Activated CD4-positive, alpha-beta memory T cell treated with anti-CD3 and anti-CD28 coated beads for 36 hours (primary cell): ENCODE data around the gene RNASE11. TPM values are rescaled to one million over a fixed set of nuclear protein-coding genes. Genes with fewer than 3 reads are reported as not detected.
"Not testable (repeated sequence)": the region's sequence is repeated elsewhere in the genome, so short reads cannot be mapped to it uniquely, and the experiment has no call there.

Source experiments
- CTCF ChIA-PET: fragments of 350-600 bp; sonication (Branson Sonifier 250); formaldehyde crosslinking; loops from one replicate; lab custom pipeline; 2021; ENCODE audit warnings: antibody characterized with exemption, inconsistent platforms; lab: Charles Lee
- POLR2A ChIA-PET: fragments of 350-600 bp; sonication (Branson Sonifier 250); formaldehyde crosslinking; loops from one replicate; lab custom pipeline; 2021; ENCODE audit warnings: antibody characterized with exemption; lab: Charles Lee
- DNase-seq: peaks from one replicate; pipeline ENCODE4 v3.0.0-alpha.2; 2020
- H3K27ac Mint-ChIP-seq: one replicate; pipeline ENCODE4 v1.8.0; 2021; ENCODE audit warnings: mixed read lengths
- H3K27me3 Mint-ChIP-seq: one replicate; pipeline ENCODE4 v1.8.0; 2021; ENCODE audit warnings: mixed read lengths
- H3K36me3 Mint-ChIP-seq: one replicate; pipeline ENCODE4 v1.8.0; 2021; ENCODE audit warnings: mixed read lengths
- H3K4me1 Mint-ChIP-seq: one replicate; pipeline ENCODE4 v1.8.0; 2021; ENCODE audit warnings: low read depth, mixed read lengths
- H3K4me3 Mint-ChIP-seq: one replicate; pipeline ENCODE4 v1.8.0; 2021; ENCODE audit warnings: mild to moderate bottlenecking, mixed read lengths
- H3K9me3 Mint-ChIP-seq: one replicate; pipeline ENCODE4 v1.8.0; 2021; ENCODE audit warnings: mixed read lengths
- intact Hi-C: fragments of 100-400 bp; cut with micrococcal nuclease; formaldehyde crosslinking; loops from one replicate; pipeline ENCODE4 v1.15.1; 2023
- total RNA-seq, 2 experiments: library from RNA; stranded (reverse); gene quantifications; one replicate each; pipeline ENCODE4 v1.2.3, GENCODE V29; 2021

RNASE11 gene
- total RNA-seq, 2 experiments from 2014 or later: not detected

GRCh38 chr14:20603813-20604690 is 16.3 kb upstream of the RNASE11 start:
- H3K4me3 Mint-ChIP-seq: no peak overlapping the region
- POLR2A ChIA-PET: no interaction called here

DNA sequence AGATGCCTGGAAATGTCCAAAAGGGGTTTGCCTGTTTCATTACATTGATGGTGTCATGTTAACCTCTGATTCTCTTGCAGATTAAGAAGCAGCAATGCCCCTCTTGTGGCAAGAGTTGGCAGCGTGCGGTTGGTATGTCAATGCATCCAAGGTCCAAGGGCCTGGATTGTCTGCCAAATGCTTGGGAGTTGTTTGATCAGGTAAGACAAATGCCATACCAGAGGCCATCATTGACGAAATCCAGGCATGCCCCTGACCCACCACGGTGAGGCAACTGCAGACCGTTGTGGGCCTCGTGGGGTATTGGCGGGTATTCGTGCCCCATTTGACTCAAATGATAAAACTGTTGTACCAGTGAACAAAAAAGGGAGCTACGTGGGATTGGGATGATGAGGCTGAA is 14.8 kb upstream of the RNASE11 start:
- Mint-ChIP-seq H3K4me1 (peaks cover 3% of the 10 kb centered on the region), H3K27ac (no peak overlapping the region), H3K36me3 (no peaks in the 10 kb centered on the region), H3K4me3 (no peak overlapping the region), H3K9me3 (no peaks in the 10 kb centered on the region), H3K27me3 (no peaks in the 10 kb centered on the region)
- no peak for DNase-seq
- ChIA-PET CTCF (no interaction called here), POLR2A (no interaction called here)
- intact Hi-C loops: no loop called here

More at GRCh38 chr14:20603813-20604690, 16.3 kb upstream of the RNASE11 start:
- intact Hi-C loops: no loop called here
- Mint-ChIP-seq H3K36me3 (no peaks in the 10 kb centered on the region), H3K9me3 (no peaks in the 10 kb centered on the region), H3K27ac (no peak overlapping the region), H3K4me1 (peaks cover 8% of the 10 kb centered on the region), H3K27me3 (no peaks in the 10 kb centered on the region)
- DNase-seq: no peak
- CTCF ChIA-PET: no interaction called here

DNA sequence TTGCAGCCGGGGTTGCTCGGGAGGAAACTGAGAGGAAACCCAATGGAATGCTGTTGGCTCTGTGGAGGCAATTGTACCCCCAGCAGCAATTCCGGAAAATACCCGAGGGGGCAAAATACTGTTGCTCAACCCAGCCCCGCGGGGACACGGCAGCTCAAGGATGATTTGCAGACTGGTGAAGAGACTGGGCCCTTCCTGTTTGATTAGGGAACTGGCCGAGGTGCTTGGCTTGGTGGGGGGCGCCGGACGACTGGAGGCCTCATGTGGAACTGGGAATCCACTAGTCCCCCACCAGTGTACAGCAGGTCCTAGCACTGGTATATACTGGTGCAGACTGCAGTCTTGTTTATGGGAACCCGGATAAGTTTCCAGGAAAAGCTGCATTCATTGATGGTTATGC is 13.7 kb upstream of the RNASE11 start:
- no peaks in the 10 kb centered on the region for H3K4me1 Mint-ChIP-seq
- no peaks in the 10 kb centered on the region for H3K36me3 Mint-ChIP-seq
- no peaks in the 10 kb centered on the region for H3K9me3 Mint-ChIP-seq
- ChIA-PET CTCF (no interaction called here), POLR2A (no interaction called here)
- intact Hi-C loops: no loop called here
- no peak overlapping the region for H3K27ac Mint-ChIP-seq
- no peaks in the 10 kb centered on the region for H3K27me3 Mint-ChIP-seq
- H3K4me3 Mint-ChIP-seq: no peak overlapping the region
- no peak for DNase-seq

- ChIA-PET POLR2A (no interaction called here), CTCF (interaction anchor here (0.6 to 0.9 kb wide), 3 partner anchors 12 to 99 kb away, joined by 3 read pairs; no protein-coding TSS in a partner anchor)
- no peak overlapping the region for H3K4me3 Mint-ChIP-seq
- H3K27me3 Mint-ChIP-seq: peaks cover 2% of the 10 kb centered on the region
- intact Hi-C loops: no loop called here
- no peaks in the 10 kb centered on the region for H3K9me3 Mint-ChIP-seq
- DNase-seq: no peak
- H3K36me3 Mint-ChIP-seq: no peaks in the 10 kb centered on the region
- H3K27ac Mint-ChIP-seq: no peak overlapping the region
- H3K4me1 Mint-ChIP-seq: no peaks in the 10 kb centered on the region
These were observed 9.3 kb upstream of the RNASE11 start for GRCh38 chr14:20597108-20597507.

DNA sequence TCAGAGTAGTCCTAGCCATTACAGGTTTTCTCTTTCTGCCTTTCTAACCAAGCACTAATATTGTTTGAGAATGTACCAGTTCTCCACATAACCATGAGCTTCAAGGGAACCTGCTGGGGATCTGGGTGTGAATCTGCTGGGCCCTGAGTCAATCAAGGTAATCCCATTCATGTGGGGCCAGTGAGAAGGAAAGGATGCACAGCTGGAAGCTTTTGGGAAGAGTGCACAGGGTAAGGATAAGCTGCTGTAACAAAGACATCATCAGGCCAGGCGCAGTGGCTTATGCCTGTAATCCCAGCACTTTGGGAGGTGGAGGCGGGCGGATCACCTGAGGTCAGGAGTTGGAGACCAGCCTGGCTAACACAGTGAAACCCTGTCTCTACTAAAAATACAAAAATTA is 7.9 kb upstream of the RNASE11 start:
- DNase-seq, H3K9me3 Mint-ChIP-seq, H3K27ac Mint-ChIP-seq, intact Hi-C loops, POLR2A ChIA-PET, H3K27me3 Mint-ChIP-seq, H3K4me3 Mint-ChIP-seq, H3K4me1 Mint-ChIP-seq, H3K36me3 Mint-ChIP-seq, CTCF ChIA-PET: not testable (repeated sequence)

GRCh38 chr14:20592574-20592973 is 4.8 kb upstream of the RNASE11 start:
- no peak overlapping the region for H3K27ac Mint-ChIP-seq
- no peak overlapping the region for H3K4me3 Mint-ChIP-seq
- H3K36me3 Mint-ChIP-seq: no peaks in the 10 kb centered on the region
- H3K4me1 Mint-ChIP-seq: no peaks in the 10 kb centered on the region
- CTCF ChIA-PET: interaction anchor here (0.7 kb wide), 1 partner anchor 10 kb away, joined by 3 read pairs; no protein-coding TSS in a partner anchor
- intact Hi-C loops: no loop called here
- H3K9me3 Mint-ChIP-seq: no peaks in the 10 kb centered on the region
- peaks cover 3% of the 10 kb centered on the region for H3K27me3 Mint-ChIP-seq
- no peak for DNase-seq
- POLR2A ChIA-PET: no interaction called here

DNA sequence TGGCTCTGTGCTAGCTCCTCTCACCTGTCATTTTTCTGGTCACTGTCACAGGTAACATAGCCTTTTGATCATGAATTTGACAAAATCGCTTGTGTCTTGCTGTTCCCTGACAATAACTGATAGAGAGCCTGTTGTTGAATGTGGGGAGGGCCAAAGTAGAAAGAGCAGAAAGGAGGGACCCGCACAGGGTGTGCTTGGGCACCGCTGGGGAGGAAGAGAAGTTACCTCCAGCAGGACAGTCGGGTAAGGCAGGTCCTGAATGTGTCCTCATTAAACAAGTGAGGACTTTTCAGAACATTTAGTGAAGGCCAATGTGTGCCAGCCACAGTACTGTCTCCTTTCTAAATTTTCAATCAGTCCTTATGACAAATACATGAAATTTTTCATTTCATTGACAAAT is 3.4 kb upstream of the RNASE11 start, which contains the start of gene RNASE12:
TSS of gene RNASE12 (minus strand) at position 142 of the 400 bp plus-strand sequence. CDS start 653 bp downstream, outside the sequence.
- H3K36me3 Mint-ChIP-seq: no peaks in the 10 kb centered on the region
- H3K9me3 Mint-ChIP-seq: no peaks in the 10 kb centered on the region
- ChIA-PET CTCF (no interaction called here), POLR2A (no interaction called here)
- no peak within 1 kb of the TSS for H3K4me3 Mint-ChIP-seq
- H3K27ac Mint-ChIP-seq: no peak within 1 kb of the TSS
- peaks cover 3% of the 10 kb centered on the region for H3K27me3 Mint-ChIP-seq
- intact Hi-C loops: no loop called here
- DNase-seq: no peak
- H3K4me1 Mint-ChIP-seq: no peaks in the 10 kb centered on the region

GRCh38 chr14:20583908-20584307 is 3.9 kb downstream of the RNASE11 start:
- peaks cover 1% of the 10 kb centered on the region for H3K36me3 Mint-ChIP-seq
- intact Hi-C loops: no loop called here
- no peak for DNase-seq
- H3K4me3 Mint-ChIP-seq: no peak overlapping the region
- ChIA-PET POLR2A (no interaction called here), CTCF (no interaction called here)
- no peaks in the 10 kb centered on the region for H3K4me1 Mint-ChIP-seq
- H3K9me3 Mint-ChIP-seq: no peaks in the 10 kb centered on the region
- no peak overlapping the region for H3K27ac Mint-ChIP-seq
- no peaks in the 10 kb centered on the region for H3K27me3 Mint-ChIP-seq

DNA sequence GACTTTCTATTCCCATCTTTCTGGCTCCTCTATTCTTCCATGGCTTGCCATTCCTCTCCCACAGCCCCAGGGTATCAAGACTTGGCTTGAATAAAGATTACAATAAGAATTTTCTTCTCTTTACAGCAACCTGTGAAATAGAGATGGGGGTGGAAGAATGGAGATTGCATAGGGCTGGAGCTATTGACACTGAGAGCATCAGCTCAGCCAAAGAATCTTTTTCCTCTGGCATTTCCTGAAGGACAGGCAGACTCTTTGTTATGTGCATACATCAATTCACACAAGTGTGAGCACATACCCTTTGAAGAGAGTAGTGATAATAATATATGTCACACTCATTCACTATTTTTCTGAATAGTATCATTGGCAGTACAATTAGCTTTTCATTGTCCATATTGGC is 4.7 kb downstream of the RNASE11 start:
- no peak overlapping the region for H3K4me3 Mint-ChIP-seq
- H3K9me3 Mint-ChIP-seq: no peaks in the 10 kb centered on the region
- CTCF ChIA-PET: no interaction called here
- H3K4me1 Mint-ChIP-seq: no peaks in the 10 kb centered on the region
- intact Hi-C loops: no loop called here
- no peak overlapping the region for H3K27ac Mint-ChIP-seq
- POLR2A ChIA-PET: no interaction called here
- DNase-seq: no peak
- no peaks in the 10 kb centered on the region for H3K27me3 Mint-ChIP-seq
- H3K36me3 Mint-ChIP-seq: peaks cover 1% of the 10 kb centered on the region

DNA sequence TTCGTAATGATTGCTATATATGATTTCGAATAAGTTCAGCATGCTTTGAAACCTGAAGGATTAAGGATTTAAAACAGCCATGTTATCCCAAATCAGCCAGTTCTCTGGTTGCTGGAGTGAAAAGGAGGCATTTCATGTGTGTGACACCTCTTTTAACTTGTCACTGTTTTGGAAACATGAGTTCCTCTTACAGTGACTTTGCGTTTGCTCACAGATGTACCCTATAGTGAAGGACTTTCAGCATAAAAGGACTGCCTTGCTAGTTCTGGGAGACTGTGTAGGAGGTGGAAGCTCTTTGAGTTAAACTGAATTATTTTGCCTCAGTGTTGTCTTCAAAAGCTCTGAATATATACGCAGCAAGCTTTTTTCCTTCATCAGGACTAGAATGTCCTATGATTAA is 7.6 kb downstream of the RNASE11 start:
- DNase-seq: no peak
- Mint-ChIP-seq H3K27me3 (no peaks in the 10 kb centered on the region), H3K36me3 (no peaks in the 10 kb centered on the region), H3K9me3 (no peaks in the 10 kb centered on the region), H3K4me3 (no peak overlapping the region), H3K27ac (no peak overlapping the region), H3K4me1 (no peaks in the 10 kb centered on the region)
- POLR2A ChIA-PET: no interaction called here
- intact Hi-C loops: no loop called here
- CTCF ChIA-PET: interaction anchor here (1.2 kb wide), 1 partner anchor 164 kb away, joined by 3 read pairs; no protein-coding TSS in a partner anchor

- CTCF ChIA-PET: interaction anchor here (0.7 kb wide), 1 partner anchor 135 kb away, joined by 3 read pairs; no protein-coding TSS in a partner anchor
- DNase-seq: no peak
- intact Hi-C loops: no loop called here
- H3K4me1 Mint-ChIP-seq: no peaks in the 10 kb centered on the region
- H3K9me3 Mint-ChIP-seq: no peaks in the 10 kb centered on the region
- no peaks in the 10 kb centered on the region for H3K36me3 Mint-ChIP-seq
- no peak overlapping the region for H3K4me3 Mint-ChIP-seq
- no peak overlapping the region for H3K27ac Mint-ChIP-seq
- no peaks in the 10 kb centered on the region for H3K27me3 Mint-ChIP-seq
- POLR2A ChIA-PET: no interaction called here
These were observed 8.9 kb downstream of the RNASE11 start for GRCh38 chr14:20578784-20579502.

- no peaks in the 10 kb centered on the region for H3K36me3 Mint-ChIP-seq
- no peaks in the 10 kb centered on the region for H3K27me3 Mint-ChIP-seq
- no peak overlapping the region for H3K27ac Mint-ChIP-seq
- POLR2A ChIA-PET: no interaction called here
- no peak for DNase-seq
- no peaks in the 10 kb centered on the region for H3K9me3 Mint-ChIP-seq
- H3K4me1 Mint-ChIP-seq: no peaks in the 10 kb centered on the region
- no peak overlapping the region for H3K4me3 Mint-ChIP-seq
- intact Hi-C loops: no loop called here
- CTCF ChIA-PET: no interaction called here
These were observed 9.5 kb downstream of the RNASE11 start for GRCh38 chr14:20578325-20578724.
